ENCODE measurements around the gene AGXT.
"Not testable (repeated sequence)": the region's sequence is repeated elsewhere in the genome, so short reads cannot be mapped to it uniquely, and the experiment has no call there.

AGXT gene

GRCh38 chr2:240839152-240840143 is 29.2 kb upstream of the AGXT start:
- DNase-seq (ENCODE audit: low read depth in 3 of 3, low spot score in 1 of 3), result no peak

DNA sequence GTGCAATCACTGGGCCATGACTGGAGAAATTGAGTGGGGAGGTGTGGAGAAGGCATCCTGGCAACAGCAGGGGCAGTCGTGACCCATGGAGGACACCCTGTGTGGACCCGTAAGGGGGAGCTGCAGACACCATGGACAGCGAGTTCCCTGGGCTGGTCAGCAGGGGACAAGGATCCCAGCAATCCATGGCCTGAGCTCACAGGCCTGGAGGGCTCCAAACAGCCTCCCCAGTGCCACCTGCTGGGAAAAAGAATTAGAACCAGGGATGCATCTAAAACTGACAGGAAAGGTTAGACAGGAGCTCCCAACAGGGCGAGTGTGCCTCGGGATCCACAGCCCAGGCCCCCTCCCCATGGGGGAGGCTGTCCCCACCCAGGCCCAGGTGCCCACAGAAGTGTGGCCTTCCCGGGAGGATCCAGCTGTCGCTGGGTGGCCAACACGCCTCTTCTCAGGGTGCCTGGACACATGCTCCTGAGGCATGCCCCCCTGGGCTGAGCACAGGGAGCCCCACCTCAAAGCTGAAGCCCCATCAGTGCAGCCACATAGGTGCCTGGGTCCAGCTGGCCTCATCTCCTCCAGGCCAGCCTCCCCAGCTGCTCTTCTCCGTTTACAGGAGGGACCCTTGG is 28.1 kb upstream of the AGXT start:
- DNase-seq (ENCODE audit: low read depth in 3 of 3, low spot score in 1 of 3), result no peak

GRCh38 chr2:240846309-240846708 is 22.3 kb upstream of the AGXT start:
- not testable (repeated sequence) for DNase-seq (ENCODE audit: low read depth in 3 of 3, low spot score in 1 of 3)

DNA sequence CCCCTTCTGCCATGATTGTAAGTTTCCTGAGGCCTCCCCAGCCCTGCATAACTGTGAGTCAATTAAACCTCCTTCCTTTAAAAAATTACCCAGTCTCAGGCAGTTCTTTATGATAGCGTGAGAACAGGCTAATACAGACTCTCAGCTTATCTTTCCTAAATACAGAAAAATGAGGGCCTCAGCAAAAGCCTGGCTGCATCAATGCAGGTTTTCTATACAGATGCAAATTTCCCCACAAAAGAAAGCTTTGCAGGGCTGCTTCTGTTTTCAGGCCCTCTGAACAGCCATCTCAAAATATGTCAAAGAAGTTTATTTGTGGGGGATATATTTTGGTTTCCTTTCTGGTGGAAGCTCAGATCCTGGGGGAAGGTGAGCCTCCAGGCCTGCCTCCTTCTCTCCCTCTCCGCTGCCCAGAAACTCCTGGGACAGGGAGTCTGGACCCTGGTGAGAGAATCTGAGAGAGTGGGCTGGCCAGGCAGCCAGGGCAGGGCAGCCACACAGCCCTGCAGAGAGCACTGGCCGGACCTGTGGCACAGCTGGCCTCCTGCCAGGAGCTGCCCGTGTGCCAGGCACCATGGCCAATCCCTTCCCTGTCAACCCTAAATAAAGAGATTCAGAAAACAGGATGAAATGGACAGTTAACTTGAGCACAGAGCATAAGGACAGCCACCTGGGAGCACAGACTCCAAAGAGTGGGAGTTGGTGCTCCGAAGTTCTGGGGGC is 21.6 kb upstream of the AGXT start:
- no peak for DNase-seq (ENCODE audit: low read depth in 3 of 3, low spot score in 1 of 3)

DNA sequence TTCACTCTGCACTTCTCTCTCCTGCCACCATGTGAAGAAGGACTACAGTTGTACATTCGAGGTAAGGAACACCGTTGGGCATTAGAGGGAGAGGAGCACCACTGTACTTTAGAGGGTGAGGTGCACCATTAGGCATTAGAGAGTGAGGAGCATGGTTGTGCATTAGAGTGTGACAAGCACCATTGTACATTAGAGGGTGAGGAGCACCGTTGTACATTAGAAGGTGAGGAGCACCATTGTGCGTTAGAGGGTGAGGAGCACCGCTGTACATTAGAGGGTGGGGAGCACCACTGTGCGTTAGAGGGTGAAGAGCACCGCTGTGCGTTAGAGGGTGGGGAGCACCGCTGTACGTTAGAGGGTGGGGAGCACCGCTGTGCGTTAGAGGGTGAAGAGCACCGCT is 20.8 kb upstream of the AGXT start:
- DNase-seq (ENCODE audit: low read depth in 3 of 3, low spot score in 1 of 3), result no peak

- DNase-seq (ENCODE audit: low read depth in 3 of 3, low spot score in 1 of 3), result no peak
Observed at GRCh38 chr2:240848900-240849680, 19.5 kb upstream of the AGXT start.

GRCh38 chr2:240850026-240850425 is 18.6 kb upstream of the AGXT start:
- no peak for DNase-seq (ENCODE audit: low read depth in 3 of 3, low spot score in 1 of 3)

GRCh38 chr2:240850756-240851077 is 17.9 kb upstream of the AGXT start:
- no peak for DNase-seq (ENCODE audit: low read depth in 3 of 3, low spot score in 1 of 3)

GRCh38 chr2:240851078-240851991 is 17.3 kb upstream of the AGXT start:
- DNase-seq (ENCODE audit: low read depth in 3 of 3, low spot score in 1 of 3), result peak; percentile 37 to 81 (median 71)

- DNase-seq (ENCODE audit: low read depth in 3 of 3, low spot score in 1 of 3), result no peak
Observed at GRCh38 chr2:240852671-240853314, 15.8 kb upstream of the AGXT start.

- DNase-seq (ENCODE audit: low read depth in 3 of 3, low spot score in 1 of 3), result no peak
Observed at GRCh38 chr2:240855670-240856069, 13.0 kb upstream of the AGXT start.

- no peak for DNase-seq (ENCODE audit: low read depth in 3 of 3, low spot score in 1 of 3)
Observed at GRCh38 chr2:240856151-240856980, 12.3 kb upstream of the AGXT start.

DNA sequence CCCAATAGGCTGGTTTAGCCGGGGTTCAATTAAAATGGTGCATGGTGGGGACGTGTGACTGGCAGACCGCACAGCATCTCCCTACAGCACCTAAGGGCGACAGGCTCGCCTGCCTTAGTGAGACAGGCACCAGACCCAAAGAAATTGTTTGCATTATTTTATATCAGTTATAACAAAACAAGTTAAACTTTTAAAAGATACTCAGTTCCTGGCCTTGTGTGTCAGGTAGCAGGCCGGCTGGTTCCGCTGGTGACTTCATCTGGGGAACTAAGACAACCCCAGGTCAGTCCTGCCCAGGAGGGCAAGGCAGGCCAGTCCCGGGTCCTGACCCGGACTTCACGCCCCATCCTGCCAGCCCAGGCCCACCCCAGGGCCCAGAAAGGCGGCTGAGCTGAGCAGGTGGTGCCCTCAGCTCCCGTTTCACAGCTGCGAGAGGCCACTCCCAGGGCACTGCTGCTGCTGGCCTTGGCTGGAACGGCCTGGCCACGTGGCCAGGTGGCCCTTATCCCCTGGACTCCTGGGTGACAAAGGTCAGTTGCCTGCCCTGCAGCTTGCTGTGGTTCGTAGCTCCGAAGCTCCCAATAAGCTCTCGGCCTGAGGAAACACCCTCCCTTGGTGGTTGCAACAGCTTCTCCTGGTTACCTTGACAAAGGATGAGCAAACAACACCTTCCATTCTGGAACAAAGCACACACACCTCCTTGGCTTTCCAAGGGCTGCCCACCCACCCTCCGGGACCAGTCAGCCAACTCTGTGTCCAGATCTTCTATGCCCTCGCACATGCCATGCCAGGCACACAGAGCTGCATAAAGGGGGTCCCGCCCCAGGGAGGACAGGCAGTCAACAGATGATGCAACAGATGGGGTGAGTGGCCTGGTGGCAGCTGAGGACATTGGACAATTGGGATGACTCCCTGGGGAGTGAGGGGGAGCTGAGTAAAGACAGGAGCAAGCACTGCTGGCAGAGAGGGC is 11.3 kb upstream of the AGXT start:
- DNase-seq (ENCODE audit: low read depth in 3 of 3, low spot score in 1 of 3), result no peak

GRCh38 chr2:240858321-240858720 is 10.3 kb upstream of the AGXT start:
- DNase-seq (ENCODE audit: low read depth in 3 of 3, low spot score in 1 of 3), result no peak

DNA sequence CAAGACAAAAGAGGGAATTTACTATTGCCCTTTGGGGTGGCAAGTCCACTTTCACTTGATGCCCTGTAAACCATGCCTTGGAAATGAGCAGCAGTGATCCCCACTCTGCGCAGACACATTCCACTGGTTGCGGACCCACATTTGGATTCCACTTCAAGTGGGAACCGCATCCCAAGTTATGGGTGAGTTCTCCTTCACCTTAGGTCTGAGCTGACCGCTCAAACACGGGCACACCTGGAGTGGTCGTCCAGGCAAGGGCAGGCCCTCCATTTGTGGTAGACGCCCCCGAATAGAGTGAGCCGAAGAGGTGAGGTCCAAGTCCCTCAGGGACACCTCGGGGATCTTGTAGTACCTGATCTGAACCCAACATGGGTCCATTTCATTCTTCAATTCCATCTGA is 9.8 kb upstream of the AGXT start:
- DNase-seq (ENCODE audit: low read depth in 3 of 3, low spot score in 1 of 3), result no peak

DNA sequence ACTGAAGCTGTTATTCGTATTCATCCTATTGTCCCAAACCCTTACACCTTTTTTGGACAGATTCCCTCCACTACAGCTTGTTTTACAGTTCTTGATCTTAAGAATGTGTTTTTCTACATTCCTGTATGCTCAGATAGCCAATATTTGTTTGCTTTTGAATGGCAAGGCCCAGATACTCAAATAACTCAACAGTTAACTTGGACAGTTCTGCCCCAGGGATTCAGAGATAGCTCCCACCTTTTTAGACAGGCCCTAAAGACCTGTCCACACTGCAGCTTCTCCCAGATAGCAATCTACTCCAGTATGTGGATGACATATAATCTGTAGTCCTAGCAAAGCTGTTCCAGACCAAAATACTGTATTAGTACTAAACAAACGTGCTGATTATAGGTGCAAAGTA is 7.1 kb upstream of the AGXT start:
- DNase-seq (ENCODE audit: low read depth in 3 of 3, low spot score in 1 of 3), result no peak

GRCh38 chr2:240864475-240864874 is 4.1 kb upstream of the AGXT start:
- DNase-seq (ENCODE audit: low read depth in 3 of 3, low spot score in 1 of 3), result no peak

- DNase-seq (ENCODE audit: low read depth in 3 of 3, low spot score in 1 of 3), result no peak
Observed at GRCh38 chr2:240865391-240865790, 3.2 kb upstream of the AGXT start.

Data from stimulated activated CD4-positive, alpha-beta T cell treated with anti-CD3 and anti-CD28 coated beads, TNF-alpha, amount 100 ng/mL, for 1 hour (primary cell).